Calu3 (cell line): Measurements from ENCODE around the gene LHX6. TPM values are rescaled to one million over a fixed set of nuclear protein-coding genes. Genes with fewer than 3 reads are reported as not detected.

Experiments used
- BruUV-seq: library from RNA; stranded (reverse); fragments of 400-500 nt; replicated peaks from 2 replicates; lab custom pipeline; 2021; lab: Mats Ljungman, UMichigan
- CTCF ChIA-PET: fragments of 300-600 bp; sonication (Branson Sonifier 250); formaldehyde crosslinking; loops from one replicate; lab custom pipeline; 2022; ENCODE audit warnings: antibody characterized with exemption; lab: Charles Lee
- DNase-seq: peaks from one replicate; pipeline ENCODE4 v3.0.0; 2022
- H3K27ac Mint-ChIP-seq: one replicate; pipeline ENCODE4 v1.8.0; 2022; ENCODE audit warnings: mixed read lengths; ENCODE audit not compliant: unreplicated experiment
- H3K27me3 Mint-ChIP-seq: one replicate; pipeline ENCODE4 v1.8.0; 2022; ENCODE audit warnings: mixed read lengths; ENCODE audit not compliant: unreplicated experiment
- H3K36me3 Mint-ChIP-seq: one replicate; pipeline ENCODE4 v1.8.0; 2022; ENCODE audit warnings: mild to moderate bottlenecking, moderate library complexity, mixed read lengths; ENCODE audit not compliant: insufficient read depth, unreplicated experiment
- H3K4me1 Mint-ChIP-seq: one replicate; pipeline ENCODE4 v1.8.0; 2022; ENCODE audit warnings: mild to moderate bottlenecking, low read depth, mixed read lengths; ENCODE audit not compliant: unreplicated experiment
- H3K4me3 Mint-ChIP-seq: one replicate; pipeline ENCODE4 v1.8.0; 2022; ENCODE audit warnings: mild to moderate bottlenecking, low read depth, moderate library complexity, mixed read lengths; ENCODE audit not compliant: unreplicated experiment
- H3K9me3 Mint-ChIP-seq: one replicate; pipeline ENCODE4 v1.8.0; 2022; ENCODE audit warnings: low read depth, mixed read lengths; ENCODE audit not compliant: unreplicated experiment
- intact Hi-C: fragments of 100-400 bp; cut with micrococcal nuclease; formaldehyde crosslinking; loops from one replicate; pipeline ENCODE4 v1.10.0; 2022; ENCODE audit not compliant: unreplicated experiment
- total RNA-seq: library from RNA; stranded (reverse); gene quantifications from 2 replicates; pipeline ENCODE4 v1.2.3, GENCODE V29; 2022
- TF ChIP-seq, protein P1 (sequence below): fragments of 200-600 bp; IDR thresholded peaks from one replicate; pipeline ENCODE4 v1.8.0; 2022; ENCODE audit warnings: antibody characterized with exemption; ENCODE audit not compliant: unreplicated experiment

LHX6 gene
- total RNA-seq, 1 experiment from 2014 or later: 0.97 TPM

DNA sequence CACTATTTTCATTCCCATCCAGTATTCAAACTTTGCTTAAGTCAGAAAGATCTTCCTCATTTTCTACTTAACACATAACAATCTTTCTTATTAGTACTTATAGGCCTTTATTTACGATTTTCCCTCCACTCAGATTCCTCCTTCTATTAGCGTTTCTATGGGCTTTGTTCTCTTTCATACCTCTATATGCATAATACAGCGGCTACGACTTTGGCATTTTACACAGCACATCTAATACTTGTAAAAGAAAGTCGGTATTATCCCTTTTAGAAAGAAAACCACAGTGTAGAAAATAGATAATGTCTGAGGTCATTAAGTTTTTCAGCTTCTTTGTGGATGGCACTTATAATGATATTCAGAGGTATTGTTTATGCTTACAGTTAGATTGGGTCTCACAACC, 27.4 kb upstream of the LHX6 start:
- Mint-ChIP-seq H3K4me3 (no peak overlapping the region), H3K27me3 (no peaks in the 10 kb centered on the region), H3K9me3 (no peaks in the 10 kb centered on the region), H3K4me1 (no peaks in the 10 kb centered on the region), H3K27ac (no peak overlapping the region), H3K36me3 (no peaks in the 10 kb centered on the region)
- DNase-seq: no peak
- intact Hi-C loops: no loop called here
- BruUV-seq: no TSS peak
- CTCF ChIA-PET: no interaction called here
- TF ChIP-seq, protein P1, sequence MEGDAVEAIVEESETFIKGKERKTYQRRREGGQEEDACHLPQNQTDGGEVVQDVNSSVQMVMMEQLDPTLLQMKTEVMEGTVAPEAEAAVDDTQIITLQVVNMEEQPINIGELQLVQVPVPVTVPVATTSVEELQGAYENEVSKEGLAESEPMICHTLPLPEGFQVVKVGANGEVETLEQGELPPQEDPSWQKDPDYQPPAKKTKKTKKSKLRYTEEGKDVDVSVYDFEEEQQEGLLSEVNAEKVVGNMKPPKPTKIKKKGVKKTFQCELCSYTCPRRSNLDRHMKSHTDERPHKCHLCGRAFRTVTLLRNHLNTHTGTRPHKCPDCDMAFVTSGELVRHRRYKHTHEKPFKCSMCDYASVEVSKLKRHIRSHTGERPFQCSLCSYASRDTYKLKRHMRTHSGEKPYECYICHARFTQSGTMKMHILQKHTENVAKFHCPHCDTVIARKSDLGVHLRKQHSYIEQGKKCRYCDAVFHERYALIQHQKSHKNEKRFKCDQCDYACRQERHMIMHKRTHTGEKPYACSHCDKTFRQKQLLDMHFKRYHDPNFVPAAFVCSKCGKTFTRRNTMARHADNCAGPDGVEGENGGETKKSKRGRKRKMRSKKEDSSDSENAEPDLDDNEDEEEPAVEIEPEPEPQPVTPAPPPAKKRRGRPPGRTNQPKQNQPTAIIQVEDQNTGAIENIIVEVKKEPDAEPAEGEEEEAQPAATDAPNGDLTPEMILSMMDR: no peak

DNA sequence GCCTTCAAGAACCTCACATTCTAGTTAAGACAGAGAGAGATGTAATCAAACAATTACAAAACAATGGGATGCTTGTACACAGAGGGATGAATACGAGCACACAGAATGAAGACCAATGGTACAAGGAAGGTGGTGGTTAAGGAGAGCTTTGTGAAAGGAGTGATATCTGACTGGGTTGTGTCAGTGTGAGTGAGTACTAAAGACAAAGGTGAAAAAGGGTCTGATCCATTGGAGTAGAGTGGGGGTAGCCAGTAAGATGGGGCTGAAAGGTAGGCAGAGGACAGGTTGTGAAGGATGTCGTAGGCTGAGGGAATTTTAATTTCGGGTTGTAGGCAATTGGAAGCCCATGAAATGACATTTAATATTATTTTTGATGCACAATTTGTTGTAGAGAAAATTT, 26.0 kb upstream of the LHX6 start:
- CTCF ChIA-PET: interaction anchor here (0.5 kb wide), 1 partner anchor 83 kb away, joined by 6 read pairs; no protein-coding TSS in a partner anchor
- no TSS peak for BruUV-seq
- Mint-ChIP-seq H3K27ac (no peak overlapping the region), H3K4me3 (no peak overlapping the region), H3K9me3 (no peaks in the 10 kb centered on the region), H3K4me1 (no peaks in the 10 kb centered on the region), H3K27me3 (no peaks in the 10 kb centered on the region), H3K36me3 (no peaks in the 10 kb centered on the region)
- intact Hi-C loops: no loop called here
- no peak for DNase-seq
- TF ChIP-seq, protein P1: no peak

DNA sequence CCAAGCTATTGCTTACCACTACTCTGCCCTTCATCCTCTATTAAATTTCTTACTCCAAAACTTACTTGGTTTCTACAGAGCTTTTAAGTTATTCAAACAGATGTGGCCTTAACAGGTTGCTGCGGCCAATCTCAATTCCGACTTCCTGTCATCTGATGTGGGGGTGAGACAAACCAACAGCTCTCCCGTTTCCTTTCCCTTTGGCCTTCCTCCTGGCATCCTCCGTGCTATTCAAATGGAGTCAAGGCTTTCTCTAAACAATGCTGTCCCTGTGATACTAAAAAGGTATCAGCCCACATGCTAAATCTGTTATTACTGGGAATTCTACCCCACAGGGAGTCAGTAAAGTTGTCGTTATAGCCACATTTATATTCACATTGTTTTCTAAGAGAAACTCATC, 24.0 kb upstream of the LHX6 start:
- TF ChIP-seq, protein P1: no peak
- CTCF ChIA-PET: no interaction called here
- DNase-seq: no peak
- H3K9me3 Mint-ChIP-seq: no peaks in the 10 kb centered on the region
- H3K4me3 Mint-ChIP-seq: no peak overlapping the region
- no peaks in the 10 kb centered on the region for H3K4me1 Mint-ChIP-seq
- no peak overlapping the region for H3K27ac Mint-ChIP-seq
- no peaks in the 10 kb centered on the region for H3K27me3 Mint-ChIP-seq
- H3K36me3 Mint-ChIP-seq: no peaks in the 10 kb centered on the region
- no TSS peak for BruUV-seq
- intact Hi-C loops: no loop called here

DNA sequence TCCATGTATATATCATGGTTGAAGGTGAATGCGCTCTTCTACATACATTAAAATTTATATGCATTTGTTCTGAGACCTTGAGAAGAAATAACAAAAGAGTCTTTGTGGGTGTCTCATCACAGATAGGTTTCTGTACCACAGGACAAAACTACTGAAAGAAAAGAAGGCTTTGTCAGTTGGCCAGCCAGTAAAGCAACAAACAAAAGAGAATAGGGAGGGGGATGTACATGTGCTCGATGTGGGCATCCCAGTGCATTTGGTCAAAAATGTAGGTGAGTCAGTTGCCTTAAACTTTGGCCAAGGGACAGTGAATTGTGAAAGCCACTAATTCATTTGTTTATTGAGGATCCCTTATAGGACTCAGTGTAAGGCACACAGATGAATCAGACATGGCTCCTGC, 22.6 kb upstream of the LHX6 start:
- H3K4me3 Mint-ChIP-seq: no peak overlapping the region
- no peaks in the 10 kb centered on the region for H3K4me1 Mint-ChIP-seq
- H3K36me3 Mint-ChIP-seq: no peaks in the 10 kb centered on the region
- no peaks in the 10 kb centered on the region for H3K27me3 Mint-ChIP-seq
- TF ChIP-seq, protein P1: no peak
- BruUV-seq: no TSS peak
- H3K9me3 Mint-ChIP-seq: no peaks in the 10 kb centered on the region
- no peak for DNase-seq
- intact Hi-C loops: no loop called here
- CTCF ChIA-PET: no interaction called here
- no peak overlapping the region for H3K27ac Mint-ChIP-seq
